ENCODE measurements around the gene SMPD1. TPM values are rescaled to one million over a fixed set of nuclear protein-coding genes. Genes with fewer than 3 reads are reported as not detected.

Gene SMPD1
- polyA plus RNA-seq, 1 donor = 34.1 TPM

Other genes with a start within 250 kb of the SMPD1 start
- gene OR52B2, start 220.1 kb upstream of the SMPD1 start, polyA plus RNA-seq (ENCODE audit: insufficient read length) = not detected
- gene OR52W1, start 191.2 kb upstream of the SMPD1 start, polyA plus RNA-seq (ENCODE audit: insufficient read length) = 0.17 TPM
- gene C11orf42, start 184.9 kb upstream of the SMPD1 start, polyA plus RNA-seq (ENCODE audit: insufficient read length) = 0.91 TPM
- 62.0 TPM for gene FHIP1B, start 155.8 kb upstream of the SMPD1 start, polyA plus RNA-seq (ENCODE audit: insufficient read length)
- gene CNGA4, start 151.4 kb upstream of the SMPD1 start, polyA plus RNA-seq (ENCODE audit: insufficient read length) = 1.1 TPM
- gene CCKBR, start 130.6 kb upstream of the SMPD1 start, polyA plus RNA-seq (ENCODE audit: insufficient read length) = 0.55 TPM
- 8.5 TPM for gene CAVIN3, start 70.0 kb upstream of the SMPD1 start, polyA plus RNA-seq (ENCODE audit: insufficient read length)
- gene APBB1, start 28.6 kb downstream of the SMPD1 start, polyA plus RNA-seq (ENCODE audit: insufficient read length) = 55.3 TPM
- 4.8 TPM for gene HPX, start 50.5 kb downstream of the SMPD1 start, polyA plus RNA-seq (ENCODE audit: insufficient read length)
- gene TRIM3, start 83.5 kb downstream of the SMPD1 start, polyA plus RNA-seq (ENCODE audit: insufficient read length) = 26.5 TPM
- 74.8 TPM for gene ARFIP2, start 90.9 kb downstream of the SMPD1 start, polyA plus RNA-seq (ENCODE audit: insufficient read length)
- 40.9 TPM for gene TIMM10B, start 91.0 kb downstream of the SMPD1 start, polyA plus RNA-seq (ENCODE audit: insufficient read length)
- 13.3 TPM for gene DNHD1, start 106.8 kb downstream of the SMPD1 start, polyA plus RNA-seq (ENCODE audit: insufficient read length)
- 21.2 TPM for gene RRP8, start 213.1 kb downstream of the SMPD1 start, polyA plus RNA-seq (ENCODE audit: insufficient read length)
- 145 TPM for gene ILK, start 213.3 kb downstream of the SMPD1 start, polyA plus RNA-seq (ENCODE audit: insufficient read length)
- gene TAF10, start 221.7 kb downstream of the SMPD1 start, polyA plus RNA-seq (ENCODE audit: insufficient read length) = 67.1 TPM
- 121 TPM for gene TPP1, start 228.9 kb downstream of the SMPD1 start, polyA plus RNA-seq (ENCODE audit: insufficient read length)